Glutamatergic neuron (in vitro differentiated cells): ENCODE data around the gene TBX18. TPM values are rescaled to one million over a fixed set of nuclear protein-coding genes. Genes with fewer than 3 reads are reported as not detected.

Experiments
- DNase-seq: peaks from one replicate; pipeline ENCODE4 v3.0.0; 2022
- H3K27ac Mint-ChIP-seq: one replicate; pipeline ENCODE4 v1.8.0; 2020; ENCODE audit warnings: mild to moderate bottlenecking, mixed read lengths, inconsistent platforms; ENCODE audit not compliant: unreplicated experiment
- H3K27me3 Mint-ChIP-seq: one replicate; pipeline ENCODE4 v1.8.0; 2020; ENCODE audit warnings: mild to moderate bottlenecking, moderate library complexity, mixed read lengths, inconsistent platforms; ENCODE audit not compliant: unreplicated experiment
- H3K36me3 Mint-ChIP-seq: one replicate; pipeline ENCODE4 v1.8.0; 2020; ENCODE audit warnings: mild to moderate bottlenecking, mixed read lengths, inconsistent platforms; ENCODE audit not compliant: unreplicated experiment
- H3K4me1 Mint-ChIP-seq: one replicate; pipeline ENCODE4 v1.8.0; 2020; ENCODE audit warnings: mild to moderate bottlenecking, low read depth, mixed read lengths, inconsistent platforms; ENCODE audit not compliant: unreplicated experiment
- H3K4me3 Mint-ChIP-seq: one replicate; pipeline ENCODE4 v1.8.0; 2020; ENCODE audit warnings: mild to moderate bottlenecking, mixed read lengths, inconsistent platforms; ENCODE audit not compliant: unreplicated experiment
- H3K9me3 Mint-ChIP-seq: one replicate; pipeline ENCODE4 v1.8.0; 2020; ENCODE audit warnings: mild to moderate bottlenecking, moderate library complexity, mixed read lengths, inconsistent platforms; ENCODE audit not compliant: unreplicated experiment
- total RNA-seq: library from RNA; stranded (reverse); fragmentation: NEBNext Ultra II Directional; extraction: Animal tissue kit (Norgen Biotek cat#: 25700); gene quantifications from one replicate; pipeline ENCODE4 v1.2.1, GENCODE V29; 2021; ENCODE audit not compliant: unreplicated experiment
- TF ChIP-seq, protein P1 (sequence below): fragments of 200-600 bp; sonication (generic); IDR thresholded peaks from one replicate; pipeline ENCODE4 v1.5.0; 2021; ENCODE audit not compliant: partially characterized antibody, unreplicated experiment

TBX18 gene
- total RNA-seq, 1 donor from 2014 or later, result 5.1 TPM

DNA sequence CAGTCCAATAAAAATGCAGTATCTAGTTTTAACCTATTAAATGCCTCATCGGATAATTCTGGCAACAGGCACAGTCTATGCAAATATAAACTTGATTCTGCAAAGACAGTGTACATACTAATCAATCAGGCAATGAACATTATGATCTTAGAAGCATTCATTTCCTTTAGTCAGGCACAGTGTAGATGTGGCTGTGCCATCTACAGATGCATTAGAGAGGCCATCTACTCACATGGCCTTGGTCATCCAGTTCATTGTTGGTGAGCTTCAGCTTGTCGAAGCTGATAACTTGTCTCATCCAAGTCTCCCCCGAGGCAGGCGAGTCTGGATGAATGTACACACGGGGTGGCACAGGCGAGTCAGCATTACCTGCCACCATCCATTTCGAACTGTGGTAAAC, 7.9 kb downstream of the TBX18 start:
- no peaks in the 10 kb centered on the region for H3K36me3 Mint-ChIP-seq
- H3K4me1 Mint-ChIP-seq, result no peaks in the 10 kb centered on the region
- no peak overlapping the region for H3K27ac Mint-ChIP-seq
- no peak for DNase-seq
- H3K9me3 Mint-ChIP-seq, result no peaks in the 10 kb centered on the region
- TF ChIP-seq, protein P1, sequence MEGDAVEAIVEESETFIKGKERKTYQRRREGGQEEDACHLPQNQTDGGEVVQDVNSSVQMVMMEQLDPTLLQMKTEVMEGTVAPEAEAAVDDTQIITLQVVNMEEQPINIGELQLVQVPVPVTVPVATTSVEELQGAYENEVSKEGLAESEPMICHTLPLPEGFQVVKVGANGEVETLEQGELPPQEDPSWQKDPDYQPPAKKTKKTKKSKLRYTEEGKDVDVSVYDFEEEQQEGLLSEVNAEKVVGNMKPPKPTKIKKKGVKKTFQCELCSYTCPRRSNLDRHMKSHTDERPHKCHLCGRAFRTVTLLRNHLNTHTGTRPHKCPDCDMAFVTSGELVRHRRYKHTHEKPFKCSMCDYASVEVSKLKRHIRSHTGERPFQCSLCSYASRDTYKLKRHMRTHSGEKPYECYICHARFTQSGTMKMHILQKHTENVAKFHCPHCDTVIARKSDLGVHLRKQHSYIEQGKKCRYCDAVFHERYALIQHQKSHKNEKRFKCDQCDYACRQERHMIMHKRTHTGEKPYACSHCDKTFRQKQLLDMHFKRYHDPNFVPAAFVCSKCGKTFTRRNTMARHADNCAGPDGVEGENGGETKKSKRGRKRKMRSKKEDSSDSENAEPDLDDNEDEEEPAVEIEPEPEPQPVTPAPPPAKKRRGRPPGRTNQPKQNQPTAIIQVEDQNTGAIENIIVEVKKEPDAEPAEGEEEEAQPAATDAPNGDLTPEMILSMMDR, result no peak
- no peak overlapping the region for H3K4me3 Mint-ChIP-seq
- peaks cover 4% of the 10 kb centered on the region for H3K27me3 Mint-ChIP-seq

DNA sequence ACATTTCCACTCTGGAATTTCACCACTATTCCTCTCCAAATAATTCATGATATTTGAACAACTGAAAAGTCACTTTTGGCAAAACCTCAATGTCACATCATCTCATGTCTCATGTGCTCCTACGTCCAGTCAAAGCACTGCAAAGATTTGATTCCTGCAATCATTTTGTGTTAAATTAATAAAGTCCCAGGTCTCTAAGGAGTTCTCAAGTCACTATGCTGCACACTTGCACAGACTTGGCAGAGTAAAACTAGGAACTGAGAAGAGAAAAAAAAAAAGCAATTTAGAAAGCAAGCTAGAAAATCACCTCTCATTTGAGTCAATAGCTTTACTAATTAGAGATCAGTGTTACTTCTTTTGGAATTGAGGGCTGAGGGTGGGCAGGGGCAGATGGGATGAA, 11.2 kb downstream of the TBX18 start:
- Mint-ChIP-seq H3K4me3 (no peak overlapping the region), H3K27me3 (peaks cover 5% of the 10 kb centered on the region), H3K36me3 (no peaks in the 10 kb centered on the region), H3K9me3 (no peaks in the 10 kb centered on the region), H3K27ac (no peak overlapping the region), H3K4me1 (no peaks in the 10 kb centered on the region)
- TF ChIP-seq, protein P1, result no peak
- DNase-seq, result no peak

DNA sequence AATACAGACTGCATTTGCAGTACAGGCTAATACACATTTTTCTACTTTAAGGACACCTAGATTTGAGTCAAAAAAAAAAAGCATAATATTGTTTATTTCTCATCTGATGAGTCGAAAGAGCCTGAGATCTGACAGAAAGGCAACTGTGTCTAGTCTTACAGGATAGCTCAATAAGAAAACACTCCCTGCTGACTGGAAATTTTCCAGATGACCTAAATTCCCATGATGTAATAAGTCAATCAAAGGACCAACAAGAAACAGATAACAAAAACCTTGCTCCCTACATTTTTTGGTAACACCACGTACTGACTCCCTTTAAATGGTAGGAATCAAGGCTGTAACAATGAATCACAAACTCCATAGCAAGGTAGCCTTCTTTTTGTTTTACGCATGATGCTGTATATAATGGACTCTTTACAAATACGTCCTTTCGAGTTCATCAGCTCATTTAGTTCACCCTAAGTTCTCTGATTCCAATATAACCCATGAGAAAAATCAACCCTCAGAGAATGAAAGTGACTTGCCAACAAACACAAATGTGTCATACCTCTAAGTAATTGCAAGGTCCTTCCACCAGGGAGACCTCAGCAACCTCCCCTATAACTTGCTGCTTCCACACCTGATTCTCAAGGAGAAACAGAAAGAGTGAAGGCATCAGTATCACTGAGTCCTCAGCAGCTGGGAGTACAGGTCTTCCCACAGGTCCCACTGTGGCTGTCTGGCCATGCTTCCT, 12.1 kb downstream of the TBX18 start:
- TF ChIP-seq, protein P1, result no peak
- Mint-ChIP-seq H3K4me1 (no peaks in the 10 kb centered on the region), H3K36me3 (no peaks in the 10 kb centered on the region), H3K4me3 (no peak overlapping the region), H3K9me3 (no peaks in the 10 kb centered on the region), H3K27ac (no peak overlapping the region), H3K27me3 (peaks cover 5% of the 10 kb centered on the region)
- no peak for DNase-seq

DNA sequence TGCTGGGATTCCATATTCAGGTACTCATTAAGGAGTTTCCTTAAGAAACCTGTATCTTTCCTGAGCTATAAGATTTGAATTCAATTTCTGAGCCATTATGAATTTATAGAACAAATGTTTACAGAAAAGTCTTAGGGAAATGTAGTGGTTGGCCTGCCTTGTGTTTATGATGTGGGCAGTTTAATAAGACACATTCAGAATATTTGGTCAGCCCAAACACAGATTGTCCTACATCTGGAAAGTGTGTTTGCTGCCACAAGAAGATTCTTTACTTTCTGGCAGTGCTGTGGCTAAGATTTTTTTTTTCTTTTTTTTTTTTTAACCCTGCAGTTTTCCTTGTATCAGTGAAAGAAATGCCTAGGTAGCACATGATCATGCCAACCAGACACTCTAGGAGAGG, 15.2 kb downstream of the TBX18 start:
- no peak overlapping the region for H3K4me3 Mint-ChIP-seq
- no peaks in the 10 kb centered on the region for H3K36me3 Mint-ChIP-seq
- H3K4me1 Mint-ChIP-seq, result no peaks in the 10 kb centered on the region
- no peak overlapping the region for H3K27ac Mint-ChIP-seq
- TF ChIP-seq, protein P1, result no peak
- no peak for DNase-seq
- peaks cover 5% of the 10 kb centered on the region for H3K27me3 Mint-ChIP-seq
- no peaks in the 10 kb centered on the region for H3K9me3 Mint-ChIP-seq

DNA sequence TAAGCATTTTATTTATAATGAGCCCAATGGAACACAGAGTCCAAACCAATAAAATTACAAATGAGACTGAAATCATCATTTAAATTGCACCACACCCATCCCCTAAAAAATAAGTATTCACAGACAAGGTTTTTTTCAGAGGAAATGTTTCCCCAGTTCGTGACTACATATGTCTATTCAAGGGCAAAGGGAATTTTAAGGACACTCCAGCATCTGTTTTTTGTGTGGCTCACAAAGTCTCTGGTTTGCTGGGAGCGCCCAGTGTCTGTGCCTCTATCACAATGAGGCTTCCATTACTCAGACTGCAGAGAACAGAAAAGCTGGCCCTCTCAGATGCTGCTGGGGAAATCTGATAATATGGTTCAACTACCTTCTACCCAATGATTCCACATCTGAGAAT, 16.0 kb downstream of the TBX18 start:
- DNase-seq, result no peak
- no peaks in the 10 kb centered on the region for H3K9me3 Mint-ChIP-seq
- H3K36me3 Mint-ChIP-seq, result no peaks in the 10 kb centered on the region
- H3K4me1 Mint-ChIP-seq, result no peaks in the 10 kb centered on the region
- no peak overlapping the region for H3K27ac Mint-ChIP-seq
- H3K4me3 Mint-ChIP-seq, result no peak overlapping the region
- TF ChIP-seq, protein P1, result no peak
- peaks cover 5% of the 10 kb centered on the region for H3K27me3 Mint-ChIP-seq
